ENCODE data around the gene SPAG6.
"Not testable (repeated sequence)": the region's sequence is repeated elsewhere in the genome, so short reads cannot be mapped to it uniquely, and the experiment has no call there.

SPAG6 gene

DNA sequence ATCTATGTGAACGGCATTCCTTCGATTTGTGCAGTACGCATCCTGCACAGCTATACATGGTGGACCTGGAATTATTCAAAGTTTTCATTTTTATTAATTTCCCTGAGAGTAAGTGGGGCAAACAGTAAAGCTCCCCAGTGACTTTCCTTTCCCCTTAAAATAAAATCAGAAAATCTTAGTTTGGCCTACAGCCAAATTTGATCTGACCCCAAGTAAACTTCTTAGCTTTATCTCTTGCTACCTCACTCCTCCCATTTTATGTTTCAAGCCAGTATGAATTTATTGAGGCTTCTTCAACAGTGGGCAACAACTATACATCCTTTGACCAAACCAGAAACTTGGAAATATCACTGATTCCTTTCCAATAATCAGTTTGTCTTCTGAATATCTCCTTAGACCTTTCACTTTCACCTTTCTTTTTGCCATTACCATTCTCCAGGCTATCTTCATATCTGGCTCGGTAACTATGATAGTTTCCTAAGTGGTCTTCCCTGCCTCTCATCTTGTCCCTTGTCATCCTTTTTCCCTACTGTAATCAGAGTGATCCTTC is 11.1 kb downstream of the SPAG6 start:
- Histone ChIP-seq H3K27me3 (ENCODE audit: insufficient read depth, poor library complexity, severe bottlenecking) (no peaks in the 10 kb centered on the region), H3K27ac (replicated peaks) (no peak overlapping the region), H3K4me3 (replicated peaks; ENCODE audit: insufficient read depth, low read length) (no peak overlapping the region)
- DNase-seq (ENCODE audit: low read depth in 1 of 2, low spot score in 1 of 2) = no peak
- TF ChIP-seq, protein P1, sequence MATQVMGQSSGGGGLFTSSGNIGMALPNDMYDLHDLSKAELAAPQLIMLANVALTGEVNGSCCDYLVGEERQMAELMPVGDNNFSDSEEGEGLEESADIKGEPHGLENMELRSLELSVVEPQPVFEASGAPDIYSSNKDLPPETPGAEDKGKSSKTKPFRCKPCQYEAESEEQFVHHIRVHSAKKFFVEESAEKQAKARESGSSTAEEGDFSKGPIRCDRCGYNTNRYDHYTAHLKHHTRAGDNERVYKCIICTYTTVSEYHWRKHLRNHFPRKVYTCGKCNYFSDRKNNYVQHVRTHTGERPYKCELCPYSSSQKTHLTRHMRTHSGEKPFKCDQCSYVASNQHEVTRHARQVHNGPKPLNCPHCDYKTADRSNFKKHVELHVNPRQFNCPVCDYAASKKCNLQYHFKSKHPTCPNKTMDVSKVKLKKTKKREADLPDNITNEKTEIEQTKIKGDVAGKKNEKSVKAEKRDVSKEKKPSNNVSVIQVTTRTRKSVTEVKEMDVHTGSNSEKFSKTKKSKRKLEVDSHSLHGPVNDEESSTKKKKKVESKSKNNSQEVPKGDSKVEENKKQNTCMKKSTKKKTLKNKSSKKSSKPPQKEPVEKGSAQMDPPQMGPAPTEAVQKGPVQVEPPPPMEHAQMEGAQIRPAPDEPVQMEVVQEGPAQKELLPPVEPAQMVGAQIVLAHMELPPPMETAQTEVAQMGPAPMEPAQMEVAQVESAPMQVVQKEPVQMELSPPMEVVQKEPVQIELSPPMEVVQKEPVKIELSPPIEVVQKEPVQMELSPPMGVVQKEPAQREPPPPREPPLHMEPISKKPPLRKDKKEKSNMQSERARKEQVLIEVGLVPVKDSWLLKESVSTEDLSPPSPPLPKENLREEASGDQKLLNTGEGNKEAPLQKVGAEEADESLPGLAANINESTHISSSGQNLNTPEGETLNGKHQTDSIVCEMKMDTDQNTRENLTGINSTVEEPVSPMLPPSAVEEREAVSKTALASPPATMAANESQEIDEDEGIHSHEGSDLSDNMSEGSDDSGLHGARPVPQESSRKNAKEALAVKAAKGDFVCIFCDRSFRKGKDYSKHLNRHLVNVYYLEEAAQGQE (IDR thresholded peaks at IDR 0.05; ENCODE audit: insufficient replicate concordance, low read depth) = no peak
- TF ChIP-seq, protein P2, sequence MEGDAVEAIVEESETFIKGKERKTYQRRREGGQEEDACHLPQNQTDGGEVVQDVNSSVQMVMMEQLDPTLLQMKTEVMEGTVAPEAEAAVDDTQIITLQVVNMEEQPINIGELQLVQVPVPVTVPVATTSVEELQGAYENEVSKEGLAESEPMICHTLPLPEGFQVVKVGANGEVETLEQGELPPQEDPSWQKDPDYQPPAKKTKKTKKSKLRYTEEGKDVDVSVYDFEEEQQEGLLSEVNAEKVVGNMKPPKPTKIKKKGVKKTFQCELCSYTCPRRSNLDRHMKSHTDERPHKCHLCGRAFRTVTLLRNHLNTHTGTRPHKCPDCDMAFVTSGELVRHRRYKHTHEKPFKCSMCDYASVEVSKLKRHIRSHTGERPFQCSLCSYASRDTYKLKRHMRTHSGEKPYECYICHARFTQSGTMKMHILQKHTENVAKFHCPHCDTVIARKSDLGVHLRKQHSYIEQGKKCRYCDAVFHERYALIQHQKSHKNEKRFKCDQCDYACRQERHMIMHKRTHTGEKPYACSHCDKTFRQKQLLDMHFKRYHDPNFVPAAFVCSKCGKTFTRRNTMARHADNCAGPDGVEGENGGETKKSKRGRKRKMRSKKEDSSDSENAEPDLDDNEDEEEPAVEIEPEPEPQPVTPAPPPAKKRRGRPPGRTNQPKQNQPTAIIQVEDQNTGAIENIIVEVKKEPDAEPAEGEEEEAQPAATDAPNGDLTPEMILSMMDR (IDR thresholded peaks at IDR 0.05; ENCODE audit: insufficient read depth, low read length) = no peak
- no peak for TF ChIP-seq POLR2AphosphoS5 (IDR thresholded peaks at IDR 0.05; ENCODE audit: low read depth)
- no peak for TF ChIP-seq GABPA (IDR thresholded peaks at IDR 0.05; ENCODE audit: low read depth)
- TF ChIP-seq SPI1 (IDR thresholded peaks at IDR 0.05; ENCODE audit: borderline replicate concordance, low read depth) = no peak

GRCh38 chr10:22357770-22358169 is 12.5 kb downstream of the SPAG6 start:
- H3K27ac ChIP-seq (replicated peaks); H3K4me3 ChIP-seq (replicated peaks; ENCODE audit: insufficient read depth, low read length); DNase-seq (ENCODE audit: low read depth in 1 of 2, low spot score in 1 of 2); H3K27me3 ChIP-seq (ENCODE audit: insufficient read depth, poor library complexity, severe bottlenecking): not testable (repeated sequence)

DNA sequence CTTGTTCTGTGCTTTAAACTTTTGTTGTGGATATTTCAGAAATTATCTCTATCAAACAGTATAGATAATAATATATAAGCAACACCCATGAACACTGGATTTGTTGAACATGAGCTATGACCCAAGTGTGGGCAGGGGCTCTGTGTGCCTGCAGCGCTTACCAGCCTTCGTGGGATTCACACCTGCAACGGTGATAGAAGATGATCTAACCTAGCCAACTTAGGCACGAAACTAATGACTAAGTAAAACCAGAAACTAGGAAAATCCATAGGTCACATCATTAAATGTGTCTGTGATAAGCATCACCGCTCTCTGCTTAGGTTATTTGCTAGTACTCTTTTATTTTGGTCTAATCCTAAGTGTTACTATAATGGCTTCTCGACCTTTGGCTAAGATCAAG is 18.0 kb downstream of the SPAG6 start:
- no peak for DNase-seq (ENCODE audit: low read depth in 1 of 2, low spot score in 1 of 2)
- Histone ChIP-seq H3K27ac (replicated peaks) (no peak overlapping the region), H3K4me3 (replicated peaks; ENCODE audit: insufficient read depth, low read length) (no peak overlapping the region), H3K27me3 (ENCODE audit: insufficient read depth, poor library complexity, severe bottlenecking) (no peaks in the 10 kb centered on the region)
- TF ChIP-seq GABPA (IDR thresholded peaks at IDR 0.05; ENCODE audit: low read depth) (no peak), POLR2AphosphoS5 (IDR thresholded peaks at IDR 0.05; ENCODE audit: low read depth) (no peak), SPI1 (IDR thresholded peaks at IDR 0.05; ENCODE audit: borderline replicate concordance, low read depth) (no peak)
- TF ChIP-seq, protein P2 (IDR thresholded peaks at IDR 0.05; ENCODE audit: insufficient read depth, low read length) = no peak
- TF ChIP-seq, protein P1 (IDR thresholded peaks at IDR 0.05; ENCODE audit: insufficient replicate concordance, low read depth) = no peak

DNA sequence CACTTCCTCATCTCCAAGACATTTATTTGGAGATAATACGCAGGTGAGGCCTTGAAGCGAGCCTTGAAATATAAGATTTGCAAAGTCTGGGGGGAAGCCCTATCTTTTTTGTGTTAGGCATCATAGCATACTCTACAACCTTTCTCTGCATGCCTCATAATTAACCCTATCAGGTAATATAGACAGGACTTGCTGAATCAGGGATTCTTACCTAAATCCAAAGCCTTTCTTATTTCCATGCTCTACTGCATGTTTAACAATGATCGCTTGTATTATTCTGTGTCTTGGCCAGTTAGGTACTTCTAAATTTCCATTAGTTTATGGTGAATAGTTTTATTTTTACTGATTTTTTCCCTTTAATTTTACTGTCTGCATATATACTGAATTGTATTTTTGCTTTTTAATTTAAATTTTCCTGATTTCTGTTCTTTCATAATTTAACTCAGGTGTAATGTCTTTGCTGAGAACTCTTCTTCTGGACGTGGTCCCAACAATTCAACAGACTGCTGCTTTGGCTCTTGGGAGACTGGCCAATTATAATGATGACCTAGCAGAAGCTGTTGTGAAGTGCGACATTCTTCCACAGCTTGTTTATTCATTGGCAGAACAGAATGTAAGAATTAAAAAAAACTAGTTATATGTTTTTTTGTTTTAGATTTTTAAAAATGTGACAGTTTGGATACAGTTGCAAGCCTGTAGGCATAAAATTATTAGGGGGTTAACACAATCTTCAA is 19.3 kb downstream of the SPAG6 start:
- Histone ChIP-seq H3K27ac (replicated peaks) (no peak overlapping the region), H3K27me3 (ENCODE audit: insufficient read depth, poor library complexity, severe bottlenecking) (no peaks in the 10 kb centered on the region), H3K4me3 (replicated peaks; ENCODE audit: insufficient read depth, low read length) (no peak overlapping the region)
- TF ChIP-seq SPI1 (IDR thresholded peaks at IDR 0.05; ENCODE audit: borderline replicate concordance, low read depth) = no peak
- TF ChIP-seq POLR2AphosphoS5 (IDR thresholded peaks at IDR 0.05; ENCODE audit: low read depth) = no peak
- TF ChIP-seq, protein P1 (IDR thresholded peaks at IDR 0.05; ENCODE audit: insufficient replicate concordance, low read depth) = no peak
- TF ChIP-seq GABPA (IDR thresholded peaks at IDR 0.05; ENCODE audit: low read depth) = no peak
- TF ChIP-seq, protein P2 (IDR thresholded peaks at IDR 0.05; ENCODE audit: insufficient read depth, low read length) = no peak
- no peak for DNase-seq (ENCODE audit: low read depth in 1 of 2, low spot score in 1 of 2)

Measured in HL-60 (cell line).